DOHH2 (cell line): ENCODE data around the gene CRYBG2.

Source experiments
- H3F3A ChIP-seq: fragments of 200-600 bp; sonication (generic), shearing (Covaris generic); 2 replicates; pipeline ENCODE4 v1.6.0; 2016; ENCODE audit warnings: antibody characterized with exemption, mild to moderate bottlenecking; ENCODE audit not compliant: control insufficient read depth, insufficient read depth
- H3K27ac ChIP-seq: fragments of 200-600 bp; sonication (generic); 2 replicates; pipeline ENCODE4 v1.5.1; 2014; ENCODE audit warnings: low read depth, mild to moderate bottlenecking, low read length, moderate library complexity
- H3K27me3 ChIP-seq: fragments of 200-600 bp; sonication (generic); 2 replicates; pipeline ENCODE4 v1.6.1; 2014; ENCODE audit warnings: mild to moderate bottlenecking, low read length, mixed read lengths; ENCODE audit not compliant: control insufficient read depth
- H3K36me3 ChIP-seq: fragments of 200-600 bp; sonication (generic); 2 replicates; pipeline ENCODE4 v1.6.1; 2014; ENCODE audit warnings: mild to moderate bottlenecking, low read length, moderate library complexity, mixed read lengths; ENCODE audit not compliant: control insufficient read depth
- H3K4me1 ChIP-seq: fragments of 200-600 bp; sonication (generic); 2 replicates; pipeline ENCODE4 v1.6.1; 2014; ENCODE audit warnings: mild to moderate bottlenecking, low read length, mixed read lengths; ENCODE audit not compliant: control insufficient read depth
- H3K4me2 ChIP-seq: fragments of 200-600 bp; sonication (generic); 2 replicates; pipeline ENCODE4 v1.6.0; 2014; ENCODE audit warnings: mild to moderate bottlenecking, low read length, moderate library complexity
- H3K4me3 ChIP-seq: fragments of 200-600 bp; sonication (generic); 2 replicates; pipeline ENCODE4 v1.5.1; 2014; ENCODE audit warnings: mild to moderate bottlenecking, low read length, mixed read lengths
- H3K79me2 ChIP-seq: fragments of 200-600 bp; sonication (generic); 2 replicates; pipeline ENCODE4 v1.6.1; 2014; ENCODE audit warnings: mild to moderate bottlenecking, low read length, mixed read lengths; ENCODE audit not compliant: control insufficient read depth
- H3K9me2 ChIP-seq: fragments of 200-600 bp; sonication (generic); replicated peaks from 2 replicates; pipeline ENCODE4 v1.6.1; 2014; ENCODE audit warnings: mild to moderate bottlenecking, low read length, mixed read lengths; ENCODE audit not compliant: control insufficient read depth
- H3K9me3 ChIP-seq: fragments of 200-600 bp; sonication (generic); 2 replicates; pipeline ENCODE4 v1.6.1; 2014; ENCODE audit warnings: antibody characterized with exemption, low read length, mixed read lengths; ENCODE audit not compliant: control insufficient read depth, insufficient read depth
- H4K20me1 ChIP-seq: fragments of 200-600 bp; sonication (generic); 2 replicates; pipeline ENCODE4 v1.6.0; 2014; ENCODE audit warnings: low read depth, mild to moderate bottlenecking, antibody characterized with exemption, low read length, moderate library complexity; ENCODE audit not compliant: control insufficient read depth, insufficient read depth
- EZH2phosphoT487 ChIP-seq: fragments of 200-600 bp; sonication (generic); IDR thresholded peaks from 2 replicates; pipeline ENCODE4 v1.6.1; 2017; ENCODE audit warnings: borderline replicate concordance, mild to moderate bottlenecking, antibody characterized with exemption, low read length, moderate library complexity, mixed read lengths
- TF ChIP-seq, protein P1 (sequence below): fragments of 200-600 bp; sonication (generic); IDR thresholded peaks from one replicate; pipeline ENCODE4 v1.5.1; 2014; ENCODE audit warnings: antibody characterized with exemption, mild to moderate bottlenecking, low read depth, low read length; ENCODE audit not compliant: poor library complexity, severe bottlenecking

CRYBG2 gene

DNA sequence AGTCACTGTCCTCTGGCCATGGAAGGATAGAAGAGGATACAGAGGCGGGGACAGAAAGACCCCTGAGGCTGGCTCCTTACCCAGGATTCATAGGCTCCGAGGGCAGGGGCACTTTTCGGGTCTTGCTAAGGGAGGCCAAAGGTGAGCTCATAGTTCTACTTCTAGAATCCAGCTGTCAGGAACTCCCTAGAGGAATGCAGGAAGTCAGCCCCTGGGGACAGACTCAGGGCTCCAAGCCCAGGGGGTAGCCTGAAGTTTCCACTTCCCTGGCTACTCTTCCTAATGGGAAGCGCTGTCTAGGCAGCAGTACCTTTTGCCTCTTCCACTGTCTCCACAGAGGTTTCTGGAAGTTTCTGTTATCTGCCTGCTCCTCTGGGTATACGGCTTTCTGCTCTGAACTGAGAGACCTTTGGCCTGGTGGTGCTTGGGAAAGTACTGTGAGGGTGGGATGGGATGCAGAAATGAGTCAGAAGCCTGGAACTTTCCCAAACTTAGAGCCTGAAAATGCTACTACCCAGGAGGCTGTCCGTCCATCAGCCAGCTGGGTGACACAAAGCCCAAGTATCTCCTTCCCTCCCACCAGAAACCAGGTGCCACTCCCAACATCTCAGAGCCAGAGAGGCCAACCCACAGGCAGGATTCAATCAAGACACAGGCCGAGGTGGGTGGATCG is 51.1 kb downstream of the CRYBG2 start:
- peaks cover 61% of the 10 kb centered on the region for H3K4me1 ChIP-seq
- H3F3A ChIP-seq = peaks cover 10% of the 10 kb centered on the region
- H4K20me1 ChIP-seq = no peaks in the 10 kb centered on the region
- TF ChIP-seq, protein P1, sequence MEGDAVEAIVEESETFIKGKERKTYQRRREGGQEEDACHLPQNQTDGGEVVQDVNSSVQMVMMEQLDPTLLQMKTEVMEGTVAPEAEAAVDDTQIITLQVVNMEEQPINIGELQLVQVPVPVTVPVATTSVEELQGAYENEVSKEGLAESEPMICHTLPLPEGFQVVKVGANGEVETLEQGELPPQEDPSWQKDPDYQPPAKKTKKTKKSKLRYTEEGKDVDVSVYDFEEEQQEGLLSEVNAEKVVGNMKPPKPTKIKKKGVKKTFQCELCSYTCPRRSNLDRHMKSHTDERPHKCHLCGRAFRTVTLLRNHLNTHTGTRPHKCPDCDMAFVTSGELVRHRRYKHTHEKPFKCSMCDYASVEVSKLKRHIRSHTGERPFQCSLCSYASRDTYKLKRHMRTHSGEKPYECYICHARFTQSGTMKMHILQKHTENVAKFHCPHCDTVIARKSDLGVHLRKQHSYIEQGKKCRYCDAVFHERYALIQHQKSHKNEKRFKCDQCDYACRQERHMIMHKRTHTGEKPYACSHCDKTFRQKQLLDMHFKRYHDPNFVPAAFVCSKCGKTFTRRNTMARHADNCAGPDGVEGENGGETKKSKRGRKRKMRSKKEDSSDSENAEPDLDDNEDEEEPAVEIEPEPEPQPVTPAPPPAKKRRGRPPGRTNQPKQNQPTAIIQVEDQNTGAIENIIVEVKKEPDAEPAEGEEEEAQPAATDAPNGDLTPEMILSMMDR = no peak
- no peak for TF ChIP-seq EZH2phosphoT487
- H3K4me2 ChIP-seq = no peak overlapping the region
- H3K27ac ChIP-seq = no peak overlapping the region
- H3K79me2 ChIP-seq = peaks cover 33% of the 10 kb centered on the region
- no peaks in the 10 kb centered on the region for H3K9me2 ChIP-seq
- no peaks in the 10 kb centered on the region for H3K27me3 ChIP-seq
- H3K4me3 ChIP-seq = no peak overlapping the region
- no peaks in the 10 kb centered on the region for H3K9me3 ChIP-seq
- H3K36me3 ChIP-seq = peaks cover 11% of the 10 kb centered on the region

DNA sequence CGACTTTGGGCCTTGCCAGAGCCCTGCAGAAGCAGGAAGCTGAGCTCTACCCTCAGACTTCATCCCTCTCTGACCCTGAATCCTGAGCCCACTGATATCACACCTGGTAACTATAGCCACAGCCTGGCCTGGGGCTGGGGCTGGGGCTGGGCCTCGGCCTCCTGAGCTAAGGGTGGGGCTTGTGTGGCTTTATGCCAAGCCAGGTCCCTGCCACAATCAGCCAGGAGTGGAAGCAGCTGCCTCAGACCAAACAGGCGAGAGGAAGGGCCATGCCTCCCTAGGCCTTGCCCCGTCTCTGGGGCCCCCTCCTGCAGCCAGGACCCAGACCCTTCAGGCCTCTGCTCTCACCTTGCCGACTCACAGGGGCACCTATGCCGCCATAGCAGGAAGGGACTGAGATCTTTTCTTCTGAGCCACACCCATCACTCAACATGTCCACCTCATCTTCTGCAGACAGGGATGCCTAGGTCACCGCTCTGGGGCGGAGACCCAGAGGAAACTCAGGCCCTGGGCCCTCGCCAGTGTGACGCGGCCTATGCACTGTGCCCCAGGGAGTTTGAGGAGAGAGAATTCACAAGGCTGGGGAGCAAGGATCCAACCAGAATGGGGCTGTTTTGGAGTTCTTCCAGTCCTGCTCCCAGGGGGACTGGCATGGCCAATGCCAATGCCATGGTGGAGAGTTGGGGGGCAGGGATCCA is 53.2 kb downstream of the CRYBG2 start:
- no peaks in the 10 kb centered on the region for H3K9me3 ChIP-seq
- no peaks in the 10 kb centered on the region for H4K20me1 ChIP-seq
- peaks cover 46% of the 10 kb centered on the region for H3K4me1 ChIP-seq
- no peak overlapping the region for H3K27ac ChIP-seq
- no peak overlapping the region for H3K4me3 ChIP-seq
- H3K9me2 ChIP-seq = no peaks in the 10 kb centered on the region
- H3K4me2 ChIP-seq = no peak overlapping the region
- TF ChIP-seq, protein P1 = no peak
- TF ChIP-seq EZH2phosphoT487 = no peak
- no peaks in the 10 kb centered on the region for H3F3A ChIP-seq
- H3K27me3 ChIP-seq = no peaks in the 10 kb centered on the region
- peaks cover 27% of the 10 kb centered on the region for H3K79me2 ChIP-seq
- peaks cover 15% of the 10 kb centered on the region for H3K36me3 ChIP-seq

DNA sequence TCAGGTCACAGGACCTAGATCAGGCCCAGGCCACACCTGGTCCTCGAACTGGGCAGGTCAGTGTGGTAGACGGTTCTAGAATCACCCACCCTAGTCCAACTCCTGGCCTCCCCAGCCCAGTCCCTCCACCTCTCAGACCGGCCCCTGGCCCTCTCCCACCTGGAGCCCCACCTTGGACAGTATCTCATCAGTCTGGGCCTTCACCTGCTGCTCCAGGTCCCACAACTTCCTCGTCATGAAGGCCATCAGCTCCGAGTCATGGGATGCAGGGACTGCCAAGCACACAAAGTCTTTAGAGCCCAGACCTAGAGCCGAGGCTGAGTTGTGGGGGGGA is 56.2 kb downstream of the CRYBG2 start:
- Histone ChIP-seq H3K27me3 (no peaks in the 10 kb centered on the region), H3K9me2 (no peaks in the 10 kb centered on the region), H3K4me1 (peaks cover 36% of the 10 kb centered on the region), H4K20me1 (no peaks in the 10 kb centered on the region), H3F3A (peaks cover 4% of the 10 kb centered on the region; the same call in 1 of the 2 replicates), H3K4me2 (no peak overlapping the region), H3K79me2 (peaks cover 4% of the 10 kb centered on the region), H3K36me3 (peaks cover 19% of the 10 kb centered on the region), H3K27ac (no peak overlapping the region), H3K4me3 (no peak overlapping the region), H3K9me3 (no peaks in the 10 kb centered on the region)
- no peak for TF ChIP-seq EZH2phosphoT487
